Neural crest cell (in vitro differentiated cells): Measurements from ENCODE around the gene TXNDC11. TPM values are rescaled to one million over a fixed set of nuclear protein-coding genes. Genes with fewer than 3 reads are reported as not detected.
A peak's percentile ranks its signal among the peaks of the same experiment; 100 is the strongest.

Source experiments
- DNase-seq: peaks from one replicate; pipeline ENCODE4 v3.0.0; 2021; ENCODE audit warnings: low read depth, mixed read lengths, low spot score
- H3K27ac Mint-ChIP-seq: one replicate; pipeline ENCODE4 v1.8.0; 2021; ENCODE audit warnings: mild to moderate bottlenecking, mixed read lengths; ENCODE audit not compliant: unreplicated experiment
- H3K27me3 Mint-ChIP-seq: 2 replicates; pipeline ENCODE4 v1.8.0; 2021; ENCODE audit warnings: low read depth, mild to moderate bottlenecking, mixed read lengths
- H3K36me3 Mint-ChIP-seq: 2 replicates; pipeline ENCODE4 v1.8.0; 2021; ENCODE audit warnings: low read depth, mild to moderate bottlenecking, mixed read lengths
- H3K4me1 Mint-ChIP-seq: 2 replicates; pipeline ENCODE4 v1.8.0; 2021; ENCODE audit warnings: mixed read lengths
- H3K4me3 Mint-ChIP-seq: one replicate; pipeline ENCODE4 v1.8.0; 2021; ENCODE audit warnings: mild to moderate bottlenecking, mixed read lengths
- H3K9me3 Mint-ChIP-seq: 2 replicates; pipeline ENCODE4 v1.8.0; 2021; ENCODE audit warnings: mixed read lengths
- CTCF ChIP-seq: fragments of 200-600 bp; sonication (generic); conservative IDR thresholded peaks from 2 replicates; pipeline ENCODE4 v1.5.0; 2021; ENCODE audit warnings: antibody characterized with exemption, mild to moderate bottlenecking
- total RNA-seq: library from RNA; stranded (reverse); gene quantifications from 2 replicates; pipeline ENCODE4 v1.2.1, GENCODE V29; 2021

Gene TXNDC11
- total RNA-seq, 1 donor from 2014 or later: 16.9 TPM

- Mint-ChIP-seq H3K36me3 (peaks cover 2% of the 10 kb centered on the region), H3K27me3 (no peaks in the 10 kb centered on the region), H3K4me3 (no peak overlapping the region), H3K27ac (peak overlapping the region; percentile 47), H3K9me3 (no peaks in the 10 kb centered on the region), H3K4me1 (peaks cover 50% of the 10 kb centered on the region)
- TF ChIP-seq CTCF: no peak
- DNase-seq: no peak
These were observed 41.3 kb upstream of the TXNDC11 start for GRCh38 chr16:11784038-11784369.

- Mint-ChIP-seq H3K27ac (peak overlapping the region; percentile 94), H3K4me3 (no peak overlapping the region), H3K27me3 (no peaks in the 10 kb centered on the region), H3K4me1 (peaks cover 50% of the 10 kb centered on the region), H3K9me3 (no peaks in the 10 kb centered on the region), H3K36me3 (peaks cover 2% of the 10 kb centered on the region)
- TF ChIP-seq CTCF: no peak
- DNase-seq: no peak
These were observed 40.8 kb upstream of the TXNDC11 start for GRCh38 chr16:11783319-11784037.

- no peak for DNase-seq
- peaks cover 2% of the 10 kb centered on the region for H3K36me3 Mint-ChIP-seq
- no peaks in the 10 kb centered on the region for H3K9me3 Mint-ChIP-seq
- peaks cover 44% of the 10 kb centered on the region for H3K4me1 Mint-ChIP-seq
- H3K27me3 Mint-ChIP-seq: no peaks in the 10 kb centered on the region
- TF ChIP-seq CTCF: no peak
- peak overlapping the region; percentile 27 for H3K4me3 Mint-ChIP-seq
- H3K27ac Mint-ChIP-seq: peak overlapping the region; percentile 30
These were observed 39.1 kb upstream of the TXNDC11 start for GRCh38 chr16:11781773-11782172.

GRCh38 chr16:11780991-11781680 lies 38.5 kb upstream of the TXNDC11 start:
- no peaks in the 10 kb centered on the region for H3K27me3 Mint-ChIP-seq
- no peak overlapping the region for H3K4me3 Mint-ChIP-seq
- no peak for TF ChIP-seq CTCF
- peak overlapping the region; percentile 35 for H3K27ac Mint-ChIP-seq
- H3K36me3 Mint-ChIP-seq: peaks cover 2% of the 10 kb centered on the region
- no peak for DNase-seq
- peaks cover 38% of the 10 kb centered on the region for H3K4me1 Mint-ChIP-seq
- H3K9me3 Mint-ChIP-seq: no peaks in the 10 kb centered on the region

GRCh38 chr16:11779074-11779473 lies 36.4 kb upstream of the TXNDC11 start:
- no peak for DNase-seq
- no peak overlapping the region for H3K4me3 Mint-ChIP-seq
- no peaks in the 10 kb centered on the region for H3K9me3 Mint-ChIP-seq
- peaks cover 33% of the 10 kb centered on the region for H3K4me1 Mint-ChIP-seq
- no peaks in the 10 kb centered on the region for H3K27me3 Mint-ChIP-seq
- peaks cover 2% of the 10 kb centered on the region for H3K36me3 Mint-ChIP-seq
- no peak overlapping the region for H3K27ac Mint-ChIP-seq
- TF ChIP-seq CTCF: no peak
